CD4-positive, alpha-beta T cell (primary cell): ENCODE data around the gene GOLT1A. TPM values are rescaled to one million over a fixed set of nuclear protein-coding genes. Genes with fewer than 3 reads are reported as not detected.

ENCODE experiments used
- ATAC-seq: fragments of 200-7000 bp; cut with Tn5 transposase; one replicate; pipeline ENCODE4 v1.10.0; 2022; ENCODE audit warnings: mild to moderate bottlenecking; ENCODE audit not compliant: poor library complexity
- CTCF ChIA-PET: fragments of 350-600 bp; sonication (Branson Sonifier 250); formaldehyde crosslinking; loops from one replicate; lab custom pipeline; 2021; ENCODE audit warnings: antibody characterized with exemption, inconsistent platforms; lab: Charles Lee
- POLR2A ChIA-PET: fragments of 350-600 bp; sonication (Branson Sonifier 250); formaldehyde crosslinking; loops from one replicate; lab custom pipeline; 2021; ENCODE audit warnings: antibody characterized with exemption, inconsistent platforms; lab: Charles Lee
- DNase-seq, 14 experiments: peaks; one replicate each; pipeline ENCODE4 v3.0.0-alpha.2; 2013 to 2020; ENCODE audit warnings: mixed read lengths in 2 of 14
- H3K27ac ChIP-seq, 2 donors: one replicate each; pipeline versions ENCODE4 v1.5.1 to v1.7.0; 2013; ENCODE audit warnings: low read length in 2 of 2, low read depth in 1 of 2, mild to moderate bottlenecking in 1 of 2
- H3K27me3 ChIP-seq, 2 experiments: 1 replicate in 1 of 2; 2 replicates in 1 of 2; pipeline versions ENCODE4 v1.6.1 to v1.7.0; 2013; ENCODE audit warnings: low read length in 2 of 2, control low read depth in 1 of 2, mild to moderate bottlenecking in 1 of 2, moderate library complexity in 1 of 2; ENCODE audit not compliant: insufficient read depth in 2 of 2, control insufficient read depth in 1 of 2
- H3K36me3 ChIP-seq: one replicate; pipeline ENCODE4 v1.6.1; 2013; ENCODE audit warnings: low read length, control low read depth; ENCODE audit not compliant: insufficient read depth
- H3K4me1 ChIP-seq: one replicate; pipeline ENCODE4 v1.6.1; 2013; ENCODE audit warnings: low read length, control low read depth; ENCODE audit not compliant: insufficient read depth
- H3K4me3 ChIP-seq: one replicate; pipeline ENCODE4 v1.5.1; 2013; ENCODE audit warnings: mild to moderate bottlenecking, low read length, moderate library complexity
- H3K9me3 ChIP-seq, 2 experiments: 1 replicate in 1 of 2; 2 replicates in 1 of 2; pipeline versions ENCODE4 v1.6.1 to v1.7.0; 2013; ENCODE audit warnings: low read length in 2 of 2, mild to moderate bottlenecking in 2 of 2, control low read depth in 1 of 2, moderate library complexity in 1 of 2; ENCODE audit not compliant: control insufficient read depth in 1 of 2, insufficient read depth in 1 of 2
- H3K27ac Mint-ChIP-seq: one replicate; pipeline ENCODE4 v1.8.0; 2020; ENCODE audit warnings: mixed read lengths
- H3K27me3 Mint-ChIP-seq: one replicate; pipeline ENCODE4 v1.8.0; 2021; ENCODE audit warnings: mixed read lengths
- H3K36me3 Mint-ChIP-seq: one replicate; pipeline ENCODE4 v1.8.0; 2021; ENCODE audit warnings: low read depth, mixed read lengths
- H3K4me1 Mint-ChIP-seq: one replicate; pipeline ENCODE4 v1.8.0; 2021; ENCODE audit warnings: low read depth, mixed read lengths
- H3K4me3 Mint-ChIP-seq: one replicate; pipeline ENCODE4 v1.8.0; 2020; ENCODE audit warnings: mild to moderate bottlenecking, mixed read lengths
- H3K9me3 Mint-ChIP-seq: one replicate; pipeline ENCODE4 v1.8.0; 2020; ENCODE audit warnings: mixed read lengths
- intact Hi-C, 2 experiments: fragments of 100-400 bp; cut with DNase I in 1 of 2; cut with micrococcal nuclease in 1 of 2; formaldehyde crosslinking; loops; one replicate each; pipeline versions ENCODE4 v1.15.1 to v1.9.0; 2023 to 2025; cut with DNase I, micrococcal nuclease
- total RNA-seq, 174 experiments: library from RNA in 2 of 174; stranded (reverse) in 2 of 174; gene quantifications; one replicate each; pipeline ENCODE4 v1.2.3 and lab custom pipeline; 2021 to 2026
- TF ChIP-seq, protein P1 (sequence below): fragments of 200-600 bp; IDR thresholded peaks from one replicate; pipeline ENCODE4 v1.8.0; 2022; ENCODE audit warnings: antibody characterized with exemption, mild to moderate bottlenecking

GOLT1A gene
- total RNA-seq, 2 experiments from 2014 or later = 0.30 TPM; not detected in 1

DNA sequence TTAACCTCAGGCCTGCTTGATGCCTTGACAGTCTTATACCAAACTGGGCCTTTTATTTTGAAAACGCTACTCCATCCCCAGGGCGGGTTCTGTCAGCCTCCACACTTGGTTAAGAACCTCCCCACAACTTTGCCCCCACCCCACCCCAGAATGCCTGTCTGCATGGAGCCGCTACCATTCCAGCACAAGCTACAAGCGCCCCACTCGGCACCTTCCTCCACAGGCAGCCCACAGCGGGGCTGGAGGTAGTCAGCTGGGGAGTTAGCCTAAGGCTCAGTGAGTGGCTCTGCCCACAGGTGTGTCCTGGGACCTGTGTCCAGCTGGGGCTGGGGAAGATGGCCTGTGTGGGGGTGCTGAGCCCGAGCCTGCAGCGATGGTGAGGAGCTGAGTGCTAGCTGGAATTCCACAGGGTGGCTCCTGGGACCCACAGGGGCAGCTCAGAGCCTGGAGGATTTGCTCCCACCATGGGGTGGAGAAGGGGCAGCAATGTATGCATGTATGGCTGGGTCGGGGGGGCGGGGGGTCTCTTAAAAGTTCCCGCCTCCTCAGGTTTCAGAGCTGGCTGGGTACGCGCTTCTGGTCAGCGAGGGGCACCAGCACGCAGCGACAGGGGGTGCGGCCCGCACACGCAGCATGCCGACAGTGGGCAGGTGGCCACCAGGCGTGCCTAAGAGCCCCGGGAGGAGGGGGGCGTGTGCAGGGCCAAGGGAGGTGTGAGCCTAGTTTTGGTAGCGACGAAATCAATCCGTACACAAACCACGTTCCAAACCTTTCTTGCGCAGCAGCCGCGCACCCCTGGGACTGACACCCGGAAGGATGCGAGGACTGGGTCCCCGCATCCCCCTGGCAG is 62.9 kb downstream of the GOLT1A start:
- Mint-ChIP-seq H3K4me1 (peaks cover 11% of the 10 kb centered on the region), H3K27me3 (peaks cover 6% of the 10 kb centered on the region), H3K4me3 (peak overlapping the region; percentile 81), H3K36me3 (no peaks in the 10 kb centered on the region), H3K9me3 (no peaks in the 10 kb centered on the region), H3K27ac (peak overlapping the region; percentile 74)
- H3K4me1 ChIP-seq = peaks cover 18% of the 10 kb centered on the region
- TF ChIP-seq, protein P1, sequence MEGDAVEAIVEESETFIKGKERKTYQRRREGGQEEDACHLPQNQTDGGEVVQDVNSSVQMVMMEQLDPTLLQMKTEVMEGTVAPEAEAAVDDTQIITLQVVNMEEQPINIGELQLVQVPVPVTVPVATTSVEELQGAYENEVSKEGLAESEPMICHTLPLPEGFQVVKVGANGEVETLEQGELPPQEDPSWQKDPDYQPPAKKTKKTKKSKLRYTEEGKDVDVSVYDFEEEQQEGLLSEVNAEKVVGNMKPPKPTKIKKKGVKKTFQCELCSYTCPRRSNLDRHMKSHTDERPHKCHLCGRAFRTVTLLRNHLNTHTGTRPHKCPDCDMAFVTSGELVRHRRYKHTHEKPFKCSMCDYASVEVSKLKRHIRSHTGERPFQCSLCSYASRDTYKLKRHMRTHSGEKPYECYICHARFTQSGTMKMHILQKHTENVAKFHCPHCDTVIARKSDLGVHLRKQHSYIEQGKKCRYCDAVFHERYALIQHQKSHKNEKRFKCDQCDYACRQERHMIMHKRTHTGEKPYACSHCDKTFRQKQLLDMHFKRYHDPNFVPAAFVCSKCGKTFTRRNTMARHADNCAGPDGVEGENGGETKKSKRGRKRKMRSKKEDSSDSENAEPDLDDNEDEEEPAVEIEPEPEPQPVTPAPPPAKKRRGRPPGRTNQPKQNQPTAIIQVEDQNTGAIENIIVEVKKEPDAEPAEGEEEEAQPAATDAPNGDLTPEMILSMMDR = no peak
- peak in 4 of 14 experiments; percentile 14 to 54 (median 39) for DNase-seq
- ATAC-seq = peak; percentile 33
- ChIA-PET POLR2A (interaction anchor here (0.7 to 1.2 kb wide), 4 partner anchors 13 to 386 kb away, joined by 3 read pairs; partner anchors contain the start of gene LAX1), CTCF (interaction anchor here (1.3 to 2.6 kb wide), 2 partner anchors 11 to 22 kb away, joined by 3 to 6 read pairs; no protein-coding TSS in a partner anchor)
- no peaks in the 10 kb centered on the region for H3K9me3 ChIP-seq
- H3K4me3 ChIP-seq = peak overlapping the region; percentile 65
- intact Hi-C loops = loop anchor here in 1 of 2 experiments (10.0 kb wide), 1 partner anchor 654 kb away; no protein-coding TSS in a partner anchor
- no peak overlapping the region for H3K27ac ChIP-seq
- no peaks in the 10 kb centered on the region for H3K36me3 ChIP-seq
- peaks cover 0 to 7% of the 10 kb centered on the region in 2 experiments for H3K27me3 ChIP-seq

DNA sequence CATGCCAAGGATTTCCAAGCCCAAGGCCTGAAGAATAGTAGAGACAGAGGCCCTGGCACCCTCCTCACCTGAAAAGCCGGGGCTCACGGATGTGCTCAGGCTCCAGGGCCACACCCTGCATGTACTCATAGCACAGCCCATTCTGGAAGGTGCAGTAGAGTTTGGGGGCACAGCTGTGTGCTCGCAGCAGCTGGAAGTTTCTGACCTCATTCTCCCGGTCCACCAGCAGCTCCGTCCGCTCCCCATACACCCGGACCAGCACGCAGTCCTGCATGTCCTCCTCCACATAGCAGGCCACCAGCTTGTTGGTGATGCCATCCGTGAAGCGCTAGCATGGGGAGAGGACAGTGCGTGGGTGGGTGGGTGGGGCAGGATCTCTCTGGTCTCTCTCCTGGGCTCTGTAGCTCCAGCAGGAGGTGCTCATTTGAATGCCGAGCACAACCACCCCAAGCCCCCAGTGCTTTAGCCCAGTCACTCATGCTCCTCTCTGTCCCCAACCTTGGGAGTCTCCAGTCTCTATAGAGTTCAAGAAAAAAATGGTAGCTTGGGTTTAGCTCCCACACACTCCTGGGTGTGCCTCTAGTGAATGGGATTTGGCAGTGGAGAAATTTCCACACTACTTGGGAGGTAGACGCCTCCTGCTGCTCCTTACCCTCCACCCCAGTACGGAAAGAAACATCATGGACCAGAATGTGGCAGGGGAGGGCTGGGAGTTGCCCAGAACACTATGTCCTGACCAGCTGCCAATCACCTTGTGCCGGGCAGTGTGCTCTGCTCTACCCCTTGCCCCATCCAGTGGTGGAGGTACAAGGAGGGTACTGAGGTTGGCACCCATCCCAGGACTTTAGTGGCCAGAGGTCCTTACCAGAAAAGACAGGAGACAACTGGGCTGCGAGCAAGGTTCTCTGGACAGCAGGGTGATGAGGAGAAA is 63.9 kb downstream of the GOLT1A start:
- intact Hi-C loops = loop anchor here in 1 of 2 experiments (10.0 kb wide), 1 partner anchor 655 kb away; no protein-coding TSS in a partner anchor
- H3K36me3 Mint-ChIP-seq = no peaks in the 10 kb centered on the region
- peak overlapping the region; percentile 81 for H3K4me3 Mint-ChIP-seq
- H3K4me1 ChIP-seq = peaks cover 18% of the 10 kb centered on the region
- no peak overlapping the region for H3K4me3 ChIP-seq
- H3K27ac ChIP-seq = no peak overlapping the region
- ATAC-seq = no peak
- DNase-seq = peak in 1 of 14 experiments; percentile 20
- no peaks in the 10 kb centered on the region for H3K36me3 ChIP-seq
- H3K4me1 Mint-ChIP-seq = peaks cover 11% of the 10 kb centered on the region
- H3K9me3 Mint-ChIP-seq = no peaks in the 10 kb centered on the region
- TF ChIP-seq, protein P1 = no peak
- H3K9me3 ChIP-seq = no peaks in the 10 kb centered on the region
- H3K27me3 ChIP-seq = peaks cover 0 to 7% of the 10 kb centered on the region in 2 experiments
- H3K27me3 Mint-ChIP-seq = peaks cover 6% of the 10 kb centered on the region
- ChIA-PET POLR2A (no interaction called here), CTCF (interaction anchor here (1.4 kb wide), 1 partner anchor 249 kb away, joined by 3 read pairs; no protein-coding TSS in a partner anchor)
- peak overlapping the region; percentile 74 for H3K27ac Mint-ChIP-seq

DNA sequence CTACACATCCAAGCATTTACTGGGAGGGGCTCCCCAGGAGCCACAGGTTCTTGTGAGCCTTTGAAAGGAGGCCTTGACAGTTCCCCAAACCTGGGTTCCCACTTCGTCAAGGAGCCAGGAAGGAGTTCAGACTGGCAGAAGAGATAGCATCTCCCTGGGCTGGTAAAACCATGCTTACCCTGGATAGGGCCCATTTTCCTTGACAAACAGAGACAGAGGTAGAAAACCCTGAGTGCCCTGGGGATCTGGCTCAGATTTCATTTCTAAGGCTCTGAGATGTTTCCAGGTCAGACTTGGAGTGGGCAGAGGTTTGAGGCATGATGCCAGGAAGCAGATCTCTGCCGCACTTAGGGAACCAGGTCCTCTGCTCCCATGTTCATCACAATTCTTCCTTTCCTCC is 64.7 kb downstream of the GOLT1A start:
- ATAC-seq = no peak
- peaks cover 1% of the 10 kb centered on the region for H3K27me3 Mint-ChIP-seq
- TF ChIP-seq, protein P1 = no peak
- H3K9me3 ChIP-seq = no peaks in the 10 kb centered on the region
- H3K4me3 Mint-ChIP-seq = peak overlapping the region; percentile 2
- ChIA-PET CTCF (interaction anchor here (1.4 kb wide), 1 partner anchor 249 kb away, joined by 3 read pairs; no protein-coding TSS in a partner anchor), POLR2A (no interaction called here)
- H3K36me3 Mint-ChIP-seq = no peaks in the 10 kb centered on the region
- intact Hi-C loops = no loop called here
- peak in 1 of 14 experiments; percentile 2 for DNase-seq
- H3K27ac Mint-ChIP-seq = peak overlapping the region; percentile 74
- no peaks in the 10 kb centered on the region for H3K36me3 ChIP-seq
- H3K27me3 ChIP-seq = peaks cover 0 to 7% of the 10 kb centered on the region in 2 experiments
- no peaks in the 10 kb centered on the region for H3K9me3 Mint-ChIP-seq
- H3K27ac ChIP-seq = no peak overlapping the region
- H3K4me1 Mint-ChIP-seq = peaks cover 11% of the 10 kb centered on the region
- H3K4me3 ChIP-seq = no peak overlapping the region
- peaks cover 18% of the 10 kb centered on the region for H3K4me1 ChIP-seq
